ENCODE results near the gene TNNC1.

Gene TNNC1

GRCh38 chr3:52456800-52457183 is 3.0 kb upstream of the TNNC1 start:
- no peak for DNase-seq

DNA sequence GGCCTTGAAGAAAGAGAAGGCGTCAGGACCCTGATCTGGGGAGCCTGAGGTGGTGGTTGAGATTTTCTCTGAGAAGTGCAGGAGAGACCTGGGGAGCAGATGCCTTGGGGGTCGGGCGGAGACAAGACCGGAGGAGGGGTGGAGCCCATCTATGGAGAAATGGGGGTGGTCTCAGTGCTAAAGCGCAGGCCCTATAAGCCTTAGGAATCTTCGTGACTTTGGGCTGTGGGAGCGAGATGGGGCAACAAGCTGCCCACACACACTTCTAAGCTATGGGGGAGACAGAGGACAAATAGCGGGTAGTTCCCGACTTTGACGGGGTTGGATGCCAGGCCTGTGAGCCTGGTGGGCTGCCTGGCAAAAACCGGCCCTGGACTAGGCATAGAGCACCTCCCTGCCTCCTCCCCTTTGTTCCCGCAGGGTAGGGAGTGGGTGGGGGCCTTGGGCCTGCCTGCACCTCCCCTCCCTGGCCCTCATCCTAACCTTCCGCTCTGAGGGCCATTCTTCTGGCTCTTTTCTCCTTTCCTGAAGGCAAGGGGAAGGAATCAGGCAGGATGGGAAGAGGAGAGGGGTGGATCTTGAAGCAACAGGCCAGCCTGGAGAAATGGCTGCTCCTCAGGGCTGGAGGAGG is 2.4 kb upstream of the TNNC1 start:
- DNase-seq = peak; percentile 3

GRCh38 chr3:52455283-52456168 is 1.7 kb upstream of the TNNC1 start, which contains the start of gene NISCH:
NISCH (plus strand) TSS chr3:52455604; CDS start chr3:52455642, 38 bp downstream.
- DNase-seq = peak; percentile 76

DNA sequence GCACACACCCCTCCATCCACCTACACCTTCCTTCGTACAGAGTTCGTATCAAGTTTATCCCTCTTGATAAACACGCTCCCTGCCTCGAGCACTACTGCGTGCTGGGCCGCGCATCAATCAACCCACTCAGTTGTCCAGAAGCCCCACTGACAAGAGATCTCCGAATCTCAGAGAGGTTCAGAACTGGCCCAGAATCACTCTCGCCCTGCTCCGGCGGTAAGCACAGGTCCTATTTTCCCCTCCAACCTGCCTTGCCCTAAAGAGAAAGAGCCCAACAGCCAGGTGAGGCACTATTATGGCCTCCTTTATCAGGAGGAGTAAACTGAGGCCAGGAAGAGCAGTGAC is 1.1 kb upstream of the TNNC1 start:
- DNase-seq = no peak

DNA sequence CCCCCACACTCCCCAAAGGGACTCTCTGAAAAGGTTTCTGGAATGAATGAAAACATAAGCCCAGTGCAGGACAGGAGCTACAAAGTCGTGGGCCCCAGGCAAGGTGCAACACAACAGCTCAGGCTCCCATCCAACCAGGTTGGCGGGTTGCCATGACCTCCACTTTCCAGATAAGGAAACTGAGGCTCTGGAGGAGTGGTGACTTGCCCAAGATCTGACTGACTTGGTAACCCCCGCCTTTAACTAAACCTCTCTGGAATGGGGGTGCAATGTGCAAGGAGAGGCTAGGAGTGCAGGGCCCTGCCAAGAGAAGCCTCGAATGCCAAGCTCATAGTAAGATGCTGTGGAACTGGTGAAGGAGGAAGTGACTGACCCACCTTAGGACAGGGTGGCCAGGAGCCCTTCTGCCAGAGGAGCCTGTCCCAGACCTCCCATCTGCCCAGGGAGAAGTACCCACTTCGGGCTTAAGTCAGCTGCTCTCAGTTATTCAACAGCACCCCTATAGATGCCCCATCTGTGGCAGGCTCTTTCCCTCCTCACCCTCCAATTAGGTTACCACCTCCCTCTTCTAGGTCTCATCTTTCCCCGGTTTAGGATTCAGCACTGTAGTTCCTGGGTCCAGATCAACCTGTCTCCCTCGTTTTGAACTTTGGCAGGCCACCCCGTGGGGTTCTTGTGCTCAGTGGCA is 553 bp upstream of the TNNC1 start:
- DNase-seq = no peak

DNA sequence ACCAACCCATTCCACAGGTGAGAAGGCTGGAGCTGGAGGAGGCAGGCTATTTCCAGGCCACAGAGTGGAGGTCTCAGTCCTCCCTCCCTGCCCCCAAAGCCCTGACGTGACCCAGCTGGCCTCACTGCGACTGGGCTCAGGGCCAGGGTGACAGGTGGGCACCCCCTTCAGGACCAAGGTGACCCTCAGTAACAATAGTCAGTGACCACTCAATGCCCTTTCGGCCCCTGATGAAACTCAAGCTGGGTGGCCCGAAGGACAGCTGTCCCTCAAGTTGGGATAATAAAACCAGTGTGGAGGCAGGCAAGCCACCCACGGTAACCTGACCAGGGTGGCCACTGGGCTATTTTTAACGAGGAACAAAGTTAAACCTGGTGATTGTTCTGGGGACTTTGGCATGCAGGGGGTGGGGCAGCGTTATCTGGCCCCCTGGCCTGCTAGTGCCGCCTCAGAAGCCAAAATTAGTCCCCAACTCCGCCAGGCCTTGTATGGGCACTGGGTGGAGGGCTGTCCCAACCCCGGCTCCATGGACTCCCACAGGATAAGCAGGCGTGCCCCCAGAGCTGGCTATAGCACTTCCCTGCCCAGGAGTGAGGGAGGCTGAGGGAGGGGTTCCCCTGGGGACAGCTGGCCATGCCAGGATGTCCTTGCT is 1.1 kb downstream of the TNNC1 start:
- no peak for DNase-seq

- no peak for DNase-seq
Measured at GRCh38 chr3:52452126-52452525, 1.7 kb downstream of the TNNC1 start.

GRCh38 chr3:52451237-52452083 is 2.4 kb downstream of the TNNC1 start:
- DNase-seq = no peak

- no peak for DNase-seq
Measured at GRCh38 chr3:52450489-52451236, 3.2 kb downstream of the TNNC1 start.

DNA sequence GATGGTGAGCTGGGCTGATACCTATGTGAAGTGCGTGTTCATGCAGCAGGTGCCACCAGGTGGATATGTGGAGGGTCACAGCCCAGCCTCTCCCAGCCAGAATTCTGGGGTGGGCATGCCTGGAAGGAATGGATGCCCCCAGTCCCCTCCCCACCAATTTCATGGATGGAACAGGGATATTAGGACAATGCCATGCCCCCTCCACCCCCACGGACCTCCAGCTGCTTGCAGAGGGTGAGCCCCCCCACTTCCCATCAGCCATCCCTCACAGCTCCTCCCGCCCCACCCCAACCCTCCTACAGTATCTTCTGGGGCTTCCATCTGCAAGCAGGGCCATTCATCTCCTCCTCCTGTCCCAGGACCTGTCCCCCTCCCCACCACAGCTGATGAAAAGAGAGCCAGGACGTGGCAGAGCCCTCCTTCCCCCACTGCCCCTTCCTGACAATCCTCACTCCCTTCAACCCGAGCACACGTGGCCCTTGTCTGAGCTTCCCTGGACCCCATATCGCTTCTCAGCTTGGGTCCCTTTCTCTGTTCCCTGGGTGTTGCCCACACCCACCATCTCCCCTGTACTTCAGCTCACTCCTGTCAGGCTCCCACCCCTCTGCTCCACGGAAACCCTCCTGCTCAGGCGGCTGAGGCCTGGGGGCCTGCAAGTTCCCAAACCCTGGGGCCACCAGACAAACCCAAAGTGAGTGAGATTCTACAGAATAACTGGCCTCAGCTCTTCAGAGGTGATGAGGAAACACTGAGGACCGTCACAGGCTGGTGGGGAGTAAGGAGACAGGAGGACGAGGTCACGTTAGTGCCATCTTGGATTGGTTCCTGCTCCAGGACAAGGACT is 6.1 kb downstream of the TNNC1 start:
- DNase-seq = no peak

- DNase-seq = peak; percentile 18
Measured at GRCh38 chr3:52446631-52447511, 7.0 kb downstream of the TNNC1 start.

DNA sequence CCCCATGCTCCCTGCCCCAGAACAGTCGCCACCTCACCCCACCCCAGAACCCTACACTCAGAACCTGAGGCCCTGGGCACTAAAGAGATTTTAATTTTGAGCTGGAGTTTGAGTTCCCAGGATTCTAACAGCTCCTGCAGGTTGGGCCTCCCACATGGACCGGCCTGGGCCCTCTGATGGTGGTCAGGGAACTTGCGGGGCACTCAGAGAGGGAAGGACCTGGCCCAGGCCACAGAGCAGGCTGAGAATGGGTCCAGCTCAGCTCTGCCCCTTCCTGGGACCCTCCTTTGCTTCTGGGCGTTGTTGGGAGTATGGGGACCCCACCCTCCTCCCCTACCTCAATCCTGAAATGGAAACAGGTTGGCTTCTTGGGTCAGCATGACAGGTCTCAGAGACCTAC is 7.8 kb downstream of the TNNC1 start:
- DNase-seq = no peak

- peak; percentile 39 for DNase-seq
Measured at GRCh38 chr3:52444860-52445793, 8.7 kb downstream of the TNNC1 start, which contains the start of gene SEMA3G. SEMA3G (minus strand) TSS chr3:52445103; CDS start chr3:52445027, 76 bp downstream.

- no peak for DNase-seq
Measured at GRCh38 chr3:52443791-52444687, 9.8 kb downstream of the TNNC1 start.

GRCh38 chr3:52443268-52443610 is 10.6 kb downstream of the TNNC1 start:
- no peak for DNase-seq

- no peak for DNase-seq
Measured at GRCh38 chr3:52442409-52443267, 11.2 kb downstream of the TNNC1 start.

Data from NCI-H1092 treated with DMSO at 0.1 percent for 48 hours (cell line).